Breast epithelium (tissue), 4 donors: ENCODE results near the gene ZFR2. TPM values are rescaled to one million over a fixed set of nuclear protein-coding genes. Genes with fewer than 3 reads are reported as not detected.

Experiments
- DNase-seq, 2 donors: peaks; one replicate each; pipeline ENCODE4 v3.0.0-alpha.2; 2019; ENCODE audit warnings: low spot score in 2 of 2
- H3K27ac ChIP-seq, 2 donors: fragments of 200-600 bp; sonication (generic) in 1 of 2; one replicate each; pipeline ENCODE4 v1.5.1; 2016 to 2019; ENCODE audit warnings: mild to moderate bottlenecking in 1 of 2
- H3K27me3 ChIP-seq, 2 donors: fragments of 200-600 bp; sonication (generic) in 1 of 2; one replicate each; pipeline versions ENCODE4 v1.5.1 to v1.6.0; 2017 to 2019; ENCODE audit warnings: control low read depth in 1 of 2, mild to moderate bottlenecking in 1 of 2
- H3K36me3 ChIP-seq: fragments of 200-600 bp; one replicate; pipeline ENCODE4 v1.5.1; 2019
- H3K4me1 ChIP-seq, 2 donors: fragments of 200-600 bp; sonication (generic); one replicate each; pipeline ENCODE4 v1.5.1; 2016 to 2019; ENCODE audit warnings: control low read depth in 1 of 2
- H3K4me3 ChIP-seq, 3 donors: fragments of 200-600 bp; sonication (generic); 1 replicate in 2 of 3; 2 replicates in 1 of 3; pipeline ENCODE4 v1.5.1; 2016 to 2019; ENCODE audit warnings: mild to moderate bottlenecking in 3 of 3, moderate library complexity in 2 of 3
- H3K9me3 ChIP-seq, 2 donors: fragments of 200-600 bp; sonication (generic) in 1 of 2; one replicate each; pipeline ENCODE4 v1.5.1; 2016 to 2019; ENCODE audit warnings: control low read depth in 1 of 2
- POLR2A ChIP-seq: fragments of 450-650 bp; IDR thresholded peaks from one replicate; pipeline ENCODE4 v1.6.1; 2016; ENCODE audit warnings: antibody characterized with exemption, mild to moderate bottlenecking, moderate library complexity
- POLR2AphosphoS5 ChIP-seq, 3 donors: sonication (generic); formaldehyde crosslinking; IDR thresholded peaks; one replicate each; pipeline ENCODE4 v1.6.1; 2017; ENCODE audit warnings: antibody characterized with exemption in 3 of 3
- intact Hi-C: fragments of 100-400 bp; cut with DNase I; formaldehyde crosslinking; loops from one replicate; pipeline ENCODE4 v1.15.1; 2023; ENCODE audit warnings: low total_unique reads
- total RNA-seq, 3 donors: library from RNA; depleted of rRNA; stranded (reverse); fragments of >200 nt; gene quantifications; one replicate each; pipeline ENCODE4 v1.1.0, GENCODE V29; 2016
- TF ChIP-seq, protein P1 (sequence below), 3 donors: fragments of 450-650 bp; IDR thresholded peaks; one replicate each; pipeline ENCODE4 v1.5.1; 2016 to 2017; ENCODE audit warnings: antibody characterized with exemption in 3 of 3, mild to moderate bottlenecking in 3 of 3, moderate library complexity in 3 of 3

ZFR2 gene
- total RNA-seq, 3 donors from 2014 or later: 0.98 TPM; not detected in 2

- H3K9me3 ChIP-seq: no peaks in the 10 kb centered on the region
- no peak overlapping the region for H3K4me3 ChIP-seq
- no peak for TF ChIP-seq POLR2AphosphoS5 (IDR thresholded peaks at IDR 0.05)
- no peak overlapping the region for H3K27ac ChIP-seq
- no peaks in the 10 kb centered on the region for H3K27me3 ChIP-seq
- intact Hi-C loops: no loop called here
- no peaks in the 10 kb centered on the region for H3K4me1 ChIP-seq
- no peak for DNase-seq
- no peaks in the 10 kb centered on the region for H3K36me3 ChIP-seq
Observed at GRCh38 chr19:3860499-3860898, 8.3 kb downstream of the ZFR2 start.

- Histone ChIP-seq H3K36me3 (no peaks in the 10 kb centered on the region), H3K27ac (no peak overlapping the region), H3K4me3 (no peak overlapping the region), H3K9me3 (peaks cover 3 to 7% of the 10 kb centered on the region in 2 donors), H3K27me3 (no peaks in the 10 kb centered on the region), H3K4me1 (no peaks in the 10 kb centered on the region)
- DNase-seq: no peak
- intact Hi-C loops: no loop called here
- TF ChIP-seq POLR2A: no peak
- TF ChIP-seq, protein P1, sequence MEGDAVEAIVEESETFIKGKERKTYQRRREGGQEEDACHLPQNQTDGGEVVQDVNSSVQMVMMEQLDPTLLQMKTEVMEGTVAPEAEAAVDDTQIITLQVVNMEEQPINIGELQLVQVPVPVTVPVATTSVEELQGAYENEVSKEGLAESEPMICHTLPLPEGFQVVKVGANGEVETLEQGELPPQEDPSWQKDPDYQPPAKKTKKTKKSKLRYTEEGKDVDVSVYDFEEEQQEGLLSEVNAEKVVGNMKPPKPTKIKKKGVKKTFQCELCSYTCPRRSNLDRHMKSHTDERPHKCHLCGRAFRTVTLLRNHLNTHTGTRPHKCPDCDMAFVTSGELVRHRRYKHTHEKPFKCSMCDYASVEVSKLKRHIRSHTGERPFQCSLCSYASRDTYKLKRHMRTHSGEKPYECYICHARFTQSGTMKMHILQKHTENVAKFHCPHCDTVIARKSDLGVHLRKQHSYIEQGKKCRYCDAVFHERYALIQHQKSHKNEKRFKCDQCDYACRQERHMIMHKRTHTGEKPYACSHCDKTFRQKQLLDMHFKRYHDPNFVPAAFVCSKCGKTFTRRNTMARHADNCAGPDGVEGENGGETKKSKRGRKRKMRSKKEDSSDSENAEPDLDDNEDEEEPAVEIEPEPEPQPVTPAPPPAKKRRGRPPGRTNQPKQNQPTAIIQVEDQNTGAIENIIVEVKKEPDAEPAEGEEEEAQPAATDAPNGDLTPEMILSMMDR (IDR thresholded peaks at IDR 0.05): no peak
- TF ChIP-seq POLR2AphosphoS5 (IDR thresholded peaks at IDR 0.05): no peak
Observed at GRCh38 chr19:3857449-3858003, 11.3 kb downstream of the ZFR2 start.

DNA sequence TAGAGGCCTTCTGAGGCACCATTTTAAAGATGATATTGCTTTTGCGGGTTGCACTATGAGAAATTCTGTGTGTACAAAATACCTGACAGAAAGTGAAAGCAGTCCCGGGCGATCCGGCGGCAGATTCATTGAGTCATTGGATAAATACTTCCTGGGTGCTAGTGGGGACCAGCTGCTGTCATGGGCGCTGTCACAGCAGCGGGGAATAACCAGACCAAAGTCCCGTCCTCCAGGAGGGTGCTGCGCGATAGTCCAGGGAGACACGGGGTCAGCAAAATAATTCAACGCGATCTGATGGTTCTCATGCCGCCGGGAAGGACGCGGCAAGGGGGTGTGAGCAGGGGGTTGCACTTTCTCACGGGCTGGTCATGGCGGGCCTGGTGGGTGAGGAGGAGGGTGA lies 13.5 kb downstream of the ZFR2 start:
- Histone ChIP-seq H3K36me3 (no peaks in the 10 kb centered on the region), H3K27ac (no peak overlapping the region), H3K9me3 (peaks cover 16 to 25% of the 10 kb centered on the region in 2 donors), H3K4me3 (no peak overlapping the region), H3K4me1 (no peaks in the 10 kb centered on the region), H3K27me3 (no peaks in the 10 kb centered on the region)
- DNase-seq: no peak
- TF ChIP-seq, protein P1 (IDR thresholded peaks at IDR 0.05): no peak
- TF ChIP-seq POLR2A (no peak), POLR2AphosphoS5 (IDR thresholded peaks at IDR 0.05) (no peak)
- intact Hi-C loops: no loop called here

- TF ChIP-seq, protein P1 (IDR thresholded peaks at IDR 0.05): no peak
- no peak for TF ChIP-seq POLR2A
Observed at GRCh38 chr19:3852614-3853254, 16.1 kb downstream of the ZFR2 start.

GRCh38 chr19:3852177-3852511 lies 16.7 kb downstream of the ZFR2 start:
- H3K4me1 ChIP-seq: no peaks in the 10 kb centered on the region
- intact Hi-C loops: no loop called here
- no peaks in the 10 kb centered on the region for H3K36me3 ChIP-seq
- H3K9me3 ChIP-seq: peaks cover 16 to 28% of the 10 kb centered on the region in 2 donors
- H3K27ac ChIP-seq: no peak overlapping the region
- TF ChIP-seq POLR2AphosphoS5 (IDR thresholded peaks at IDR 0.05): no peak
- no peak for TF ChIP-seq POLR2A
- TF ChIP-seq, protein P1 (IDR thresholded peaks at IDR 0.05): no peak
- DNase-seq: no peak
- no peaks in the 10 kb centered on the region for H3K27me3 ChIP-seq
- H3K4me3 ChIP-seq: no peak overlapping the region

More at GRCh38 chr19:3852614-3853254, 16.1 kb downstream of the ZFR2 start:
- no peaks in the 10 kb centered on the region for H3K4me1 ChIP-seq
- peaks cover 16 to 28% of the 10 kb centered on the region in 2 donors for H3K9me3 ChIP-seq
- no peak for DNase-seq
- no peak overlapping the region for H3K27ac ChIP-seq
- H3K36me3 ChIP-seq: no peaks in the 10 kb centered on the region
- H3K4me3 ChIP-seq: no peak overlapping the region
- no peaks in the 10 kb centered on the region for H3K27me3 ChIP-seq
- intact Hi-C loops: no loop called here
